Upper lobe of left lung (tissue), 4 donors: ENCODE measurements around the gene TPMT.

Experiments
- EP300 ChIP-seq, 4 donors: sonication (generic); formaldehyde crosslinking; IDR thresholded peaks; one replicate each; pipeline ENCODE4 v1.5.1; 2017; ENCODE audit warnings: antibody characterized with exemption in 4 of 4, control low read depth in 2 of 4
- POLR2A ChIP-seq, 4 donors: fragments of 450-650 bp; IDR thresholded peaks; one replicate each; pipeline ENCODE4 v1.5.1; 2016 to 2017; ENCODE audit warnings: antibody characterized with exemption in 4 of 4, mild to moderate bottlenecking in 2 of 4
- POLR2AphosphoS5 ChIP-seq, 2 donors: sonication (generic); formaldehyde crosslinking; IDR thresholded peaks; one replicate each; pipeline ENCODE4 v1.5.1; 2017; ENCODE audit warnings: antibody characterized with exemption in 2 of 2
- TF ChIP-seq, protein P1 (sequence below), 6 experiments: fragments of 450-650 bp in 4 of 6; fragments of 200-600 bp in 2 of 6; sonication (generic) in 2 of 6; IDR thresholded peaks; one replicate each; pipeline ENCODE4 v1.5.1; 2016 to 2019; ENCODE audit warnings: antibody characterized with exemption in 6 of 6

DNA sequence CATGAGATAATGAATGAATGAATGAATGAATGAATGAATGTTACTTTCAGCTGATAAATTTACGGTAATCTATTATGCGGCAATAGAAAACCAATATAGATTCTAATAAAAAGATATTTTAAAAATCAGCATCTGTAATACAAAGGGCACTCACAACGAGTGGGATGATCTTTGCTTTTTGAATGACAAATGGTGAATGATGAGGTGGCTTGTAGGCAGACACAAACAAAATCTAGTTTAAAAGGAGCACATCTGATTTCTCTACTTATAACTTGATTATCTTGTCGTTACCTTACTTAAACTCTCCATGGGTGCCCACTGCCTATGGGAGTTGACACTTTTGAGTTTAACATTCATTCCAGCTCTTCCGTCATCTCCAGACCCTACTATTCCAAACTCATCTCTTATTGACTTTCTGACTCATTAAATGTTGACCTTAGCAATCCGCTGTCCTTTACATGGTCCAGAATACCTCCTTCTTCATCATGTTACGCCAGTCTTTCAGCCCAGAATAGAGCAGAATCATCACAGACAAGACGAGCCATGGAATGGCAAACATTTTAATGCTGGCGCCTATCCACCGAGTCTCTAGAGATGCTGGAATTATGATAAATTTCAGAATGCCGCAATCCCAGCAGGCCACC lies 73.7 kb downstream of the TPMT start:
- TF ChIP-seq POLR2A (IDR thresholded peaks at IDR 0.05) = no peak
- no peak for TF ChIP-seq POLR2AphosphoS5 (IDR thresholded peaks at IDR 0.05)
- TF ChIP-seq, protein P1, sequence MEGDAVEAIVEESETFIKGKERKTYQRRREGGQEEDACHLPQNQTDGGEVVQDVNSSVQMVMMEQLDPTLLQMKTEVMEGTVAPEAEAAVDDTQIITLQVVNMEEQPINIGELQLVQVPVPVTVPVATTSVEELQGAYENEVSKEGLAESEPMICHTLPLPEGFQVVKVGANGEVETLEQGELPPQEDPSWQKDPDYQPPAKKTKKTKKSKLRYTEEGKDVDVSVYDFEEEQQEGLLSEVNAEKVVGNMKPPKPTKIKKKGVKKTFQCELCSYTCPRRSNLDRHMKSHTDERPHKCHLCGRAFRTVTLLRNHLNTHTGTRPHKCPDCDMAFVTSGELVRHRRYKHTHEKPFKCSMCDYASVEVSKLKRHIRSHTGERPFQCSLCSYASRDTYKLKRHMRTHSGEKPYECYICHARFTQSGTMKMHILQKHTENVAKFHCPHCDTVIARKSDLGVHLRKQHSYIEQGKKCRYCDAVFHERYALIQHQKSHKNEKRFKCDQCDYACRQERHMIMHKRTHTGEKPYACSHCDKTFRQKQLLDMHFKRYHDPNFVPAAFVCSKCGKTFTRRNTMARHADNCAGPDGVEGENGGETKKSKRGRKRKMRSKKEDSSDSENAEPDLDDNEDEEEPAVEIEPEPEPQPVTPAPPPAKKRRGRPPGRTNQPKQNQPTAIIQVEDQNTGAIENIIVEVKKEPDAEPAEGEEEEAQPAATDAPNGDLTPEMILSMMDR (IDR thresholded peaks at IDR 0.05) = no peak
- TF ChIP-seq EP300 (IDR thresholded peaks at IDR 0.05) = no peak
